ENCODE measurements around the gene DNAAF8.

Gene DNAAF8

GRCh38 chr16:4734063-4734729 lies at the start of gene DNAAF8, which contains the start of gene ANKS3:
Gene DNAAF8, plus strand, starts transcription at chr16:4734537. Its CDS starts 1,978 bp downstream, at chr16:4736515.
Gene ANKS3, minus strand, starts transcription at chr16:4734271. Its CDS starts 4,122 bp downstream, at chr16:4730149.
- DNase-seq = peak; percentile 94 to 95

- no peak for DNase-seq
Observed at GRCh38 chr16:4684763-4685162, 49.6 kb upstream of the DNAAF8 start.

- no peak for DNase-seq
Observed at GRCh38 chr16:4685292-4685691, 49.0 kb upstream of the DNAAF8 start.

GRCh38 chr16:4685776-4686496 lies 48.4 kb upstream of the DNAAF8 start:
- no peak for DNase-seq

GRCh38 chr16:4686497-4687210 lies 47.7 kb upstream of the DNAAF8 start:
- DNase-seq = no peak

DNA sequence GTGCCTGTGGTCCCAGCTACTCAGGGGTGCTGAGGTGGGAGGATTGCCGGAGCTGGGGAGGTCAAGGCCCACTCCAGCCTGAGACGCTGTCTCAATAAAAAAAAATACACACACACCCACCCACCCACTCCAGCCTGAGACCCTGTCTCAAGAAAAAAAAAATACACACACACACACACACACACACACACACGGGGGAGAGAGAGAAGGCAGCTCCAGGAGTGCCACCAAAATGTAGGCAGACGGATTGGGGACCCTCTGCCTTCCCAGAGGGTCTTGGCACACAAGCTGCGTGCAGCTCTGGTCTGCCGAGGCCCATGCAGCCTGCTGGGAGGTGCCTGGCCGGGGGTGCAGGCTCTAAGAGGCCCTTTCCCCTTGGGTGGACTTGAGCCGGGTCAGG lies 46.9 kb upstream of the DNAAF8 start:
- DNase-seq = no peak

DNA sequence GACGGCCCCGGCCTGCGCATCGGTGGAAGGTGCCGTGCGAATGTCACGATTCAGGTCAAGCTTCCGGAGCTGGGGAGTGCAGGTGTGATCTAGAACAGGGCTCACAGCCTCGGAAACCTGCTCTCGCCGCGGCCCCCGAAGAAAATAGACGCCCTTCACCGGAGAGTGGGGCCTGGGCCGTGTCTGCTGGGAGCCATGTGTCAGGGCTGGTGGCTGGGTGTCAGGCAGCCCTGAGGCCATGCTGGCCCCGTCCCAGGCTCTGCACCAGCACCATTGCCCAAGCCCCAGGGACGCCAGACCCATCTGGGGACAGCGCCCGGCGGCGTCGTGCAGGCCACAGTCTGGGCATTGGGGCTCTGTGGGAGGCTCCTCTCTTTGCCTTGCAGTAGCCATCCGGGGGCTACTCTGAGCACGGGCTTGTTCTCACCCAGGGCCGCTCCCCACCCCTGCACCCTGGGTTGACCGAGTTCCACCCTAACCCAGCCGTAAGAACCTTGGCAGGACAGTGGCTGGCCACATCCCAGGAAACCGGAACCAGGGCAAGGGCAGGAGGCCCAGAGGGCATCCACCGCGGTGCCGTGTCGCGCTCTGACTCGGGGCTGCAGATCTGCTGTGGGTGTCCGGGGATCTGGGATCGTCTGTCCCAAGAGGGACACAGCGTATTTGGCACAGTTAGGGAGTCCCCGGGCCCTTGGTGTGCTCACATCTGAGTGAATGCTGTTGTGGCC lies 46.2 kb upstream of the DNAAF8 start:
- no peak for DNase-seq

DNA sequence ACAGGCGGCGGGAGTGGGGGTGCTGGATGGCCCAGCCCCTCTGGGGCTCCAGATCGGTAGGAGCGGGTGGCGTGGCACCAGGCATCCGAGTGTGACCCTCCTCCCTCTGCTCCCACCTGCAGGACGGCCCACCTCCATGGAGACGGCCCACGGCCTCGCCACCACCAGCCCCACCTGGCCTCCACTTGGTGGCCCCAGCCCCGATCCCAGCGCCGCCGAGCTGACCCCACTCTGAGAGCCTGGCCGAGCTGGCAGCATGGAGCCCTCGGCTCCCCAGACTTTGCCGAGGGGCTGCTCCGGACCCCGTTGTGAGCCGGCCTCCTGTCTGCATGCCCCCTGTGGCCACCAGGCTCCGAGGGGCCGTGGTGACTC lies 45.7 kb upstream of the DNAAF8 start:
- no peak for DNase-seq

- no peak for DNase-seq
Observed at GRCh38 chr16:4689091-4689671, 45.2 kb upstream of the DNAAF8 start.

DNA sequence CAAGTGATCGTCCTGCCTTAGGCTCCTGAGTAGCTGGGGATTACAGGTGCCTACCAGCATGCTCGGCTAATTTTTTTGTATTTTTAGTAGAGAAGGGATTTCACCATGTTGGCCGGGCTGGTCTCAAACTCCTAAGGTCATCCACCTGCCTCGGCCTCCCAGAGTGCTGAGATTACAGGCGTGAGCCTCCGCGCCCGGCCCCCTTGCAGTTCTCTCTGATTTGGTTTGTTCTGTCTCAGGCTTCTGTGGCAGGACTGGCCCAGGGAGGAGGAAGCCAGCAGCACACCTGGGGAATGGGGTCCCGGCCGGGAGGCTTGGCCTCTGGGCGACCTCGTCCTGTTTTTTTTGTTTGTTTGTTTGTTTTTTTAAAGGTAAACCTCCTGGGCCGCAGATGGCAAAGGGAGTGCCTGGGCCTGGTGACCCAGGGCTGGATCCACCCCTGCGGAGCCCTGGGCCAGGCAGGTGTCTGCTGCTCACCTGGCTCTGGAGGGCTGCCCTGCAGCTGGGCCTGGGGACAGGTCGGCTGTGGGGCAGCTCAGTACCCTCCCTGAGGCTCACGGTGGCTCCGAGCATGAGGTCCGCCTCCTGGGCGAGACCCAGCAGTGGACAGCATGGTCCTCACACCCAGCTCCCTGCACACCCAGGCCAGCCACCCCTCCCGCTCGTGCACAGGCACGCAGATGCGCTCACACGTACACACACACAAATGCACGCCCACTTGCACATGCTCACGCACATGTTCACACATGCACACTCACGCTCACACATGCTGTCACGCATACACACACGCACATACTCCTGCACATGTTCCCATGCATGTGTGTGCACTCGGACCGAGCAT lies 44.3 kb upstream of the DNAAF8 start:
- DNase-seq = no peak

DNA sequence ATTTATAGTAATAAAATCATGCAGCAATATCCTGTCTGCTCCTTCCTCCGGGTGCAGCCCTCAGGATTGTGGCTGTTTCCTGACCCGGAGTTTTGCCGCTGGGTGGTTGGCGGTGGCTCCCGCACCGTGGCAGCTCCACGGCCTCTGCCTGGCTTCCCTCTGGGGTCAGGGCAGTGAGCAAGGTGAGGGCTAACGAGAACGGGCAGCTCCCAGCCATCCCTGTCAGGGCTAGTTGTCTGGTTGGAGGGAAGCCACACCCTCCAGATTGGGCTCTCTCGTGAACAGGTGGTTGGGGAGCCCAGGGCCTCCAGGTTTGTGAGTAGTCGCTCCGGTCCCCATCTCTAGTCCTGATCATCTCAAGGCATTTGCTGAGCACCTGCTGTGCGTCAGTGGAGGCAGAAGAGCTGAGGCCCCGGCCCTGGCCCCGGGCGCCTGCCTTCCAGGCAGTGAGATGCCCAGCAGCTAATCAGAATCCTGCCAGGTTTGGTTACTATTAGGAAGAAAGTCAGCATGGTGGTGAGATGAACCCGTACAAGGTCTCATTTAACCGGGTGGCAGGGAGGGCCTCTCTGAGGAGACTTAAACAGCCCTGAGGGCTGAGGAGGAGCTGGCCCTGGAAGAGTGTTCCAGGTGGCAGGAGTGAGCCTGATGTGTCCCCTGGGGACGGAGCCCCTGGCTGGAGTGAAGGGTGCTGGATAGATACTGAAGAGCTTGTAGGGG lies 43.2 kb upstream of the DNAAF8 start:
- no peak for DNase-seq

GRCh38 chr16:4691666-4692412 lies 42.5 kb upstream of the DNAAF8 start:
- DNase-seq = no peak

GRCh38 chr16:4692460-4693295 lies 41.7 kb upstream of the DNAAF8 start:
- no peak for DNase-seq

DNA sequence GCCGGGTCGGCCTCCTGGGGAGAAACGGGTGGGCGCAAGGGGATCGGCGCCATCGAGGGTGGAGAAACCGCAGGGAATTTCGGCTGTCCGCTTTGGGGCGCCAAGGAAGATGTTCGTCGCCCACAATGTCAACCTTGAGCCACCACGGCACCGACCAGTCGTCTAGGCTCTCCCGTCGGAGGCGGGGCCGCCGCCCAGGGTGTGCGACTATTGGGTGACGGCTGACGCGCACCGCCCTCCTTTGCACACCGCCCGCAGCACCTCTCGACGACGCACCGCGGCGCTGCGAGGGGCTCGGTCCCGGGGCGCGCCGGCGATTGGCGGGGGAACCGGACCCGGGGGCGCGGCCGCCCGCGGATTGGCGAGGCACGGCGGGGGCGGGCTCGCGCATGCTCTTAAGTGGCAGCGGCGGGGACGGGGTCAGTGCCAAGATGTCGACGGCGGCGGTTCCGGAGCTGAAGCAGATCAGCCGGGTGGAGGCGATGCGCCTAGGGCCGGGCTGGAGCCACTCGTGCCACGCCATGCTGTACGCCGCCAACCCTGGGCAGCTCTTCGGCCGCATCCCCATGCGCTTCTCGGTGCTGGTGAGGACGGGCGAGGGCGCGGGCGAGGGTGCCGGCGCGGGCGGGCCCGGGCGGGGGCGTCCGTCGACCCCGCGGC lies 40.9 kb upstream of the DNAAF8 start, which contains the start of gene NUDT16L1:
Gene NUDT16L1 (plus strand): TSS at position 267 of the 660 bp plus-strand sequence. CDS start 165 bp downstream, at position 432.
- DNase-seq = peak; percentile 92 to 94

DNA sequence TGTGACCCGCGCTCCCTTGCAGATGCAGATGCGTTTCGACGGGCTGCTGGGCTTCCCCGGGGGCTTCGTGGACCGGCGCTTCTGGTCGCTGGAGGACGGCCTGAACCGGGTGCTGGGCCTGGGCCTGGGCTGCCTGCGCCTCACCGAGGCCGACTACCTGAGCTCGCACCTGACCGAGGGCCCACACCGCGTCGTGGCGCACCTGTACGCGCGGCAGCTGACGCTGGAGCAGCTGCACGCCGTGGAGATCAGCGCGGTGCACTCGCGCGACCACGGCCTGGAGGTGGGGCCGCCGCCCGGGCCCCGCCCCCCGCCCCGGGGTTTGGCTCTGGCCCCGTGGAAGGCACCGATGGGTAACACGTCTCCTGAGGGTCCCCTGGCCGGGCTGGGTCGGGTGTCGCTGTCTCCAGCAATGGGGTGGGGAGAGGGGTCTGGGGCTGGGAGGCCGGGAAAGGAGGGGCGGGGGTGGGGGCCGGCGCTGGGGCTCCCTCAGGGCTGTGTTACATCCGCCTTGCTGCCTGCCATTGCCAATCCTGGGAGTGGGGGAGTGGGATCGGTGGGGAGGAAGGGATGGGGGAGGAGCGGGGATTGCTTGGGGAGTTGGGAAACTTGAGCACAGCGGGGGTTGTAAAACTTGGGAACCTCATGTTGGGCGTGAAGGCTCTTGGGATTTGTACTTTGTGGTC lies 40.2 kb upstream of the DNAAF8 start:
- DNase-seq = no peak

DNA sequence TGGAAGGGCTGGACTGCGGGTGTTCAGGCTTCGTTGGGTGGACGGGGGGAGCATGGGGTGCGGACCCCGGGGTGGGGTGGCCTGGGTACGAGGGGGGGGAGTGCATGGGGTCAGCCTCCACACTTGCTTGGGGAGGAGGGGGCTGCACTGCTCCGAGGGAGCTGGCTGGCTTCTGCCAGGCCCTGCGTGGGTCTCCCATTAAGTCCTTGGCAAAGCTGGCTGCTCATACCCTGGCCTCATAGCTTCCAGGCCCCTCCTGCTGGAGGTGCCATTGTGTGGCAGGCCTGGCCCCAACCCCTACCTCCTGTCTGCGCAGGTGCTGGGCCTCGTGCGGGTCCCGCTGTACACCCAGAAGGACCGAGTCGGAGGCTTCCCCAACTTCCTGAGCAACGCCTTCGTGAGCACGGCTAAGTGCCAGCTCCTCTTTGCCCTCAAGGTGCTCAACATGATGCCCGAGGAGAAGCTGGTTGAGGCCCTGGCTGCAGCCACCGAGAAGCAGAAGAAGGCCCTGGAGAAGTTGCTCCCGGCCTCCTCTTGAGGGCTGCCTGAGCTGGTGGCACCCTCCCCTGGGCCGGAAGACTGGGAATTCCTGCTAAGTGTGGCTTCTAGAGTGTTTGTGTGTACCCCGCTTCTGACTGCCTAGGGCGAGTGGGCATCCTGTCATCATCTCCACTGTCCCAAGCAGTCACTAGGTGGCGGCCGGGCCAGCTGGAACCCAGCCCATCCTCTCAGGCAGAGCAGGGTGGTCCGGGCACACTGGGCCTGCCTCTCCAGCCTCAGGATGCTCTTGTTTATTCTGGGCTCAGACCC lies 39.5 kb upstream of the DNAAF8 start:
- DNase-seq = no peak

Data from SHP77 (cell line).